ENCODE measurements around the gene DHRS3.
"Not testable (repeated sequence)": the region's sequence is repeated elsewhere in the genome, so short reads cannot be mapped to it uniquely, and the experiment has no call there.

DHRS3 gene

GRCh38 chr1:12539320-12539704 is 78.7 kb downstream of the DHRS3 start:
- DNase-seq (ENCODE audit: low read depth): no peak

- not testable (repeated sequence) for DNase-seq (ENCODE audit: low read depth)
Observed at GRCh38 chr1:12538536-12538935, 79.5 kb downstream of the DHRS3 start.

DNA sequence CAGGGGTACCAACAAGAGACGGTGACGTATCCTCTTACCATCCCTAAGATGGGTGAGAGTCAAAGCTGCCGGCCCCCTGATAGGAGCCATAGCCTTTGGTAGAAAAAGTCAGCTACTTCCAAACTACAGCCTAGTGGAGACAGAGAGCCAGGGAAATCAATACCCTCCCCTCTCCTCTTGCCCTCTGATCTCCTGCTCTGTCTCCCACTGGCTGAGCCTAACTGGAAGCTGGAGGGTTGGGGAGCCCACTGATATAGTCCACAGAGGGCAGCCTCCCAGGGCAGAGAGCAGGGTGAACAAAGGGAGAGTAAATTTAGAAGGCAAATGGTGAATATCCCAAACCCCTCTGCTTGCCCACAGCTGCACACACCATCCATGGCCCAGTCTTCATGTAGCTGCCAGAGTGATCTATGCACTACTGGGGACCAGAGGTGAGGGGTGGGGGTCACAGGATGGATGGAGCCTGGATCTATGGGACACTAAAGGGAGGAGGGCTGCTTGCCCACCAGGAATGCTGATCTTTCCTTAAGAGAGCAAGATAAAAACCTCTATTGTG is 80.0 kb downstream of the DHRS3 start:
- DNase-seq (ENCODE audit: low read depth): no peak

DNA sequence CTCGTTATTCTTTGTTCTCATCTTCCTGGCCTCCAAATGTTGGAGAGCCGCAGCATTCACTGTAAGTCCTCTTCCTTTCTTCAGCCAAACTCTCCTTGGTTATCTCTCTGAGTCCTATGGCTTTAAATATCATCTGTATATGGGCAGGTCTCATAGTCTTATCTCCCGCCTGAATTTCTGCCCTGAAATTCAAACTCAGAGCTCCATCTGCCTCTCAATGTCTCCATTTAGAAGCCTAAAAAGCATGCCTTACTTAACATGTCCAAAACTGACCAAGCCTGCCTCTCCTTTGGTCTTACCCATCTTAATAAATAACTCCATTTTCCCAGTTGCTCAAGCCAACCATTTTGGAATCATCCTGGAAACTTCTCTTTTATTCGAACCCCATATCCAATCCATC is 80.7 kb downstream of the DHRS3 start:
- no peak for DNase-seq (ENCODE audit: low read depth)

DNA sequence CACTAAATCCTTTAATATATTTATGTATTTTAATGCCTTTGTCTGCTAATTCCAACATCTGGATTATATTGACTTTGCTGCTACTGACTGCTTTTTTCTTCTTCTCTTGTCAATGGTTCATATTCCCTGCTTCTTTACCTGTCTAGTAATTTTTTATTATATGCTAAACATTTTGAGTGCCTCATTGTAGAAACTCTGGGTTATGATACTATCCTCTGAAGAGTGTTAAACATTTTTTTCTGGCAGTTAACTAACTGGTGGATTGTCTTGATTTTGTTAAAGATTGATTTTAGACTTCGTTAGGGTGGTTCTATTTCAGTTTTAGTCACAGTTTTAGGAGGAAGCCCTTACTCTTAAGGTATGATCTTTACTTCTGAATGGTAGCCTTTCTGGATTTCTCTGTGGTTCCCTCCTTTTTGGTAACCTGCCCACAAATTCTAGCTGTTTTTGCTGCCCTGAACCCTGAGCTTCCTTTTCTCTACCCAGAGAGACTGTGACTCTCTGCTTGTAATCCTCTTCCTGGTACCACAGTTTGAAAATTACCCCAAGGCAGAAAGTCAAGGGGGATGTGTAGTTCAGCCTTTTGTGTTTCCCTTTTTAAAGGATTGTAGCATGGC is 81.9 kb downstream of the DHRS3 start:
- DNase-seq (ENCODE audit: low read depth): no peak

DNA sequence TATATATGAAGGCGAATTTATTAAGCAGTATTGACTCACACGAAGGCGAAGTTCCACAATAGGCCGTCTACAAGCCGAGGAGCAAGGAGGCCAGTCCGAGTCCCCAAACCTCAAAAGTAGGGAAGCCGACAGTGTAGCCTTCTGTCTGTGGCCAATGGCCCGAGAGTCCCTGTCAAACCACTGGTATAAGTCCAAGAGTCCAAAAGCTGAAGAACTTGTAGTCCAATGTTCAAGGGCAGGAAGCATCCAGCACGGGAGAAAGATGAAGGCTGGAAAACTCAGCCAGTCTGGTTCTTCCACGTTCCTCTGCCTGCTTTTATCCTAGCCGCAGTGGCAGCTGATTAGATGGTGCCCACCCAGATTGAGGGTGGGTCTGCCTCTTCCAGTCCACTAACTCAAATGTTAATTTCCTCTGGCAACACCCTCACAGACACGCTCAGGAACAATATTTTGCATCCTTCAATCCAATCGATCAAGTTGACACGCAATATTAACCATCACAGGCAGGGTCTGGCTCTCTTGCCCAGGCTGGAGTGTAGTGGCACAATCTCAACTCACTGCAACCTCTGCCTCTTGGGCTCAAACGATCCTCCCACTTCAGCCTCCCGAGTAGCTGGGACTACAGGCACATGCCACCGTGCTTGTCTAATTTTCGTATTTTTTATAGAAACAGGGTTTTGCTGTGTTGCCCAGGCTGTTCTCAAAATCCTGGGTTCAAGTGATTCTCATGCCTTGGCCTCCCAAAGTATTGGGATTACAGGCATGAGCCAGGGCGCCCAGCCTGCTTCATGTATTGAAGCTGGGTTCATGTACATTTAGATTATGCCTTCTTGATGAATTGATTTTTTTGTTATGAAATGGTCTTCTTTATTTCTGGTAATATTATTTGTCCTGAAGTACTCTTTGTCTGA is 85.3 kb downstream of the DHRS3 start:
- DNase-seq (ENCODE audit: low read depth): no peak

GRCh38 chr1:12531179-12531499 is 86.9 kb downstream of the DHRS3 start:
- DNase-seq (ENCODE audit: low read depth): no peak

GRCh38 chr1:12530462-12531178 is 87.4 kb downstream of the DHRS3 start:
- no peak for DNase-seq (ENCODE audit: low read depth)

- DNase-seq (ENCODE audit: low read depth): no peak
Observed at GRCh38 chr1:12529640-12530174, 88.3 kb downstream of the DHRS3 start.

DNA sequence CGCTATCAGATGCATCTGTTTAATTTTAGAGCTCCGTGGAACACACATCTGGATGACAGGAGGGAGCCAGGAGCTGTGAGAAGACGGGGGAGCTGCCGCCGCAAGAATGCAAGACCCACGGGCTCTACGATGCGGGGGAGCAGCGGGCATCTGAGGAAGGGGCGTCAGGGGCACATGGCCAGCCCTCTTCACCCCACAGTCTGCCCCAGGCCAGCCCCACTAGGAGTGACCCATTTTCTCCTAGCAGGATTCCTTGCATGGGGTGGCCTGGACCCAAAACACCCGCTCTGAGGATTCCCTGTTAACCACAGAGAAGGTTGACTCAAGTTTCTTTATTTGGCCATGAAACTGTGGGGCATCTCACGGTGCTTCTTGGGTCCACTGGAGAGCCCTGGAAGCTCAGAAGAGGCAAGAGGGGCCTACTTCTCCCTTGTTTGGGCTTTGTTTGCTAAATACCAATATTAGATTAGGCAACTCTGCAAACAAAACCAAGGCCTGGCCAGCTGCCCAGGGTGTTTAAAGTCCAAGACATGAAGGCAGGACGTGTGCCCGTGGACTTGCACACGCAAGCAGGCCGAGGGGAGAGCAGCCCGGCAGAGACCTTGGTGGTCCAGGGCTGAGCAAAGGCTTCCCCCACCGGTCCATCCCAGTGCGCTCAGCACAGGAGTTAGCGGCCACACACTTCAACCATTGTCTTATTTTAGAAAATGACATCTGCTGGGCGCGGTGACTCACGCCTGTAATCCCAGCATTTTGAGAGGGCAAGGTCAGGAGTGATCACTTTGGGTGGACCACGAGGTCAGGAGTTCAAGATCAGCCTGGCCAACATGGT is 89.8 kb downstream of the DHRS3 start:
- DNase-seq (ENCODE audit: low read depth): no peak

DNA sequence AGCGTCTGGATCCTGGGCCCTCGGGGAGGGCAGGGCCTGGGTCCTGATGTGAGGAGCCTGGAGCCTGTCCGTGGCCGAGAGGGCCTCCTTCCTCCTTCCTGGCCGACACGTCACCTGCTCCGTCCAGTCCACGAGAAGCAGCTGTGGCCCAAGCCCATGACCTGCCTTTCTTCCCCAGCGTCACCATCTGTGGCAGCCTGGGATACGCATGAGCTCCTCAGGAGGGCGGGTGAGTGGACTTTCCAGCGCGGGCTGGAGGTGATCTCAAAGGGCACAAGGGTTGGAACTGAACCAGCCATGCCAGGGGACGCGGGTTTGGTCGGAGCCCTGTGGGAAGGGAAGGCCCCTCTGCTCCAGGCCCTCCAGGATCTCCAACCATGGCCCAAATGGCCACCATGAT is 90.4 kb downstream of the DHRS3 start:
- no peak for DNase-seq (ENCODE audit: low read depth)

DNA sequence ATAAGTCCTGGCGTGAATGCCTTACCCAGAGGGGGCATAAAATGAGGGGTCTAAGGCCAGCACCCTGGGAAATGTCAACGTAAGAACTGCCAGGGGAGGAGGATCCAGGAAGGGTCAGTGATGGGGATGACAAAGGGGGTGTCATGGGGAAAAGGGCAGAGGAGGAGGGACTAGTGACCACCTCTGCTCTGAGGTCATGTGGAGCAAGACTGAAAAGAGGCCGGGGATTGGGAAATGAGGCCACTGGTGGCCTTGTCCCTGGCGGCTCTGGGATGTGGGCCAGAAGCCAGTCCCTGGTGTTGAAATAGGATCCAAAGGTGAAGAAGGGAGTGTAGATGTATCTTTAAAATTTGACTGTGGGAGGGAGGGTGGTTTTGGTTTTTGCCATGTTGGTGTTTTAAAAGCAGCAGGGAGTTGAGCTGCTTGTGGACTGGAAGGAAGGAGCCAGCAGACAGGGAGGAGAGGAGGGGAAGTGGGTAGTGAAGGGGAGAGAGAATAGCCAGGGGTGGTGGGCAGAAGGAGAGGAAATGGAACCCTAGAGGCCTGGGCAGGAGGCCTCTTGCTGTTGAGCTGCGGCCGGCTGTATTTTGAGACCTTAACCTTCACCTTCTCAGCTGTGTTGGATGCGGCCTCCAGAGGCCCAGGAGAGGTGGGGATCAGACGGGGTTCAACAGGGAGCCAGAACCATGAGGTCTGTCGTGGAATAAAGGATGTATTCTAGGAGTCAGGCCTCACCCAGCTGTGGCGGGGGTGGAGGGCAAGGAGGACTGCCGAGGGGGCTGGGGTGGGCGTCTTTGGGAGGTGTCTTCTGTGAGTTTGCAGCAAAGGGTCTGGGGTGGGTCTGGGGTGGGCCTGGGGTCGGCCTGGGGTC is 92.5 kb downstream of the DHRS3 start:
- no peak for DNase-seq (ENCODE audit: low read depth)

GRCh38 chr1:12524266-12524665 is 93.7 kb downstream of the DHRS3 start:
- DNase-seq (ENCODE audit: low read depth): no peak

- DNase-seq (ENCODE audit: low read depth): not testable (repeated sequence)
Observed at GRCh38 chr1:12522780-12523179, 95.2 kb downstream of the DHRS3 start.

DNA sequence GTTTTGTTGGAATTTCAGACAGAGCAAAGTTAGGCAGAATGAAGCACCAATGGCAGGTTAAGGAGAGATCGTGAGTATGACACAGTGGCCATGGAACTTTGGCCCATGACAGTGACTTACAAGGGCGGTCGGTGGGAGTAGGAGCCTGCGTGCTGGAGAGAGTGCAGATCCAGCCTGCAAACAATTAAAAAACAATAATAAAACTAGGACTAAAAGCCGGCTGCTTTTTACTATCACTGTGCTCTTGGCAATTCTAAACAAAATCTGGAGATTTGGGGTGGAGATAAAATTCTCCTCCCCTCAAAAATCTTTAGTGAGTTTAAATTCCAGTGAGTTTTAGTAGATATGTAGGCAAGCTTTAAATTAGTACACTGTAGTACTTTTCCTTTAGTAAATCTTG is 96.9 kb downstream of the DHRS3 start:
- no peak for DNase-seq (ENCODE audit: low read depth)

DNA sequence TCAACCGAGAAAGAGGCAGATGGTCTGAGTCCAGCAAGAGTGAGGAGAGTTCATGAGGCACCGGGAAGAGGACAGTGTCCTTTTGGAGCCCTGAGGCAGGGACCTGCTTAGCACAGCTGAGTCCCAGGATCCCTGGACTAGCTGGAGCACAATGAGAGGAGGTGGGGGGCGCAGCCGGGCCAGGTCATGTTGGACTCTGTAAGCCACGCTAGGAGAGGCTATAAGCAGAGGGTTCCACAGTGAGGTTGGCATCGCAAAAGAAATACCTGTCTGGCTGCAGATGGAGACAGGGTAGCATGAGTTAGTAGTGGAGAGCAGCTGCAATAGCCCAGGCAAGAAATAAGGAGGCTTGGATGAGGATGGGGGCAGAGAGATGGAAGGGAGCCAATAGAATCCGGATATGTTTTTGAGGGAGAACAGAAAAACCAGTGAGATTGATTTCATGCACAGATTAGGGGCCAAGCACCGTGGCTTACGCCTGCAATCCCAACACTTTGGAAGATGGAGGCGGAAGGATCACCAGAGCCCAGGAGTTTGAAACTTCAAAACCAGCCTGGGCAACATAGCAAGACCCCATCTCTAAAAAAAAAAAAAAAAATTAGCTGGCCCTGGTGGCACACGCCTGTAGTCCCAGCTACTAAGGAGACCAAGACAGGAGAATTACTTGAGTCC is 98.2 kb downstream of the DHRS3 start:
- no peak for DNase-seq (ENCODE audit: low read depth)

- no peak for DNase-seq (ENCODE audit: low read depth)
Observed at GRCh38 chr1:12518931-12519692, 98.9 kb downstream of the DHRS3 start.
